ENCODE results near the gene LYRM9.

LYRM9 gene

DNA sequence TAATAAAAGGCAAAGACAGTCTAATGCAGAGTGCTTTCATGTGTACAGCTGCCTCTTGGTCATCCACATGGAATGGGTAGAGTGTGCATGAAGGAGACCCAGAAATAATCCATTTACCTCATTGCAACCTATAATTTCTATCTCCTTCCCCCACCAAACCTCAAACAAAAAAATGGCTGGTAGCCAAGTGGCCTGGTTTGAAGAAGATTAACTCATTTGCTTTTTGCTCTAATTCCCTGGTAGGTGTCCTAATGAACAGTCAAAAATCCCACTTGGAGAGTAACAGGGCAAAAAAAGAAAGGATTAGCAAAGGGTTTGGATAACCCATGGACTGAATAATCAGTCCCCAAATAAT is 13.0 kb upstream of the LYRM9 start:
- no peak overlapping the region for H3K27ac ChIP-seq
- H3K36me3 ChIP-seq = no peaks in the 10 kb centered on the region
- no peaks in the 10 kb centered on the region for H3K9me3 ChIP-seq
- H3K4me1 ChIP-seq = no peaks in the 10 kb centered on the region
- H3K4me3 ChIP-seq = no peak overlapping the region
- DNase-seq = no peak
- intact Hi-C loops (cut with DNase I; ENCODE audit: low total_unique reads) = no loop called here
- TF ChIP-seq, protein P1, sequence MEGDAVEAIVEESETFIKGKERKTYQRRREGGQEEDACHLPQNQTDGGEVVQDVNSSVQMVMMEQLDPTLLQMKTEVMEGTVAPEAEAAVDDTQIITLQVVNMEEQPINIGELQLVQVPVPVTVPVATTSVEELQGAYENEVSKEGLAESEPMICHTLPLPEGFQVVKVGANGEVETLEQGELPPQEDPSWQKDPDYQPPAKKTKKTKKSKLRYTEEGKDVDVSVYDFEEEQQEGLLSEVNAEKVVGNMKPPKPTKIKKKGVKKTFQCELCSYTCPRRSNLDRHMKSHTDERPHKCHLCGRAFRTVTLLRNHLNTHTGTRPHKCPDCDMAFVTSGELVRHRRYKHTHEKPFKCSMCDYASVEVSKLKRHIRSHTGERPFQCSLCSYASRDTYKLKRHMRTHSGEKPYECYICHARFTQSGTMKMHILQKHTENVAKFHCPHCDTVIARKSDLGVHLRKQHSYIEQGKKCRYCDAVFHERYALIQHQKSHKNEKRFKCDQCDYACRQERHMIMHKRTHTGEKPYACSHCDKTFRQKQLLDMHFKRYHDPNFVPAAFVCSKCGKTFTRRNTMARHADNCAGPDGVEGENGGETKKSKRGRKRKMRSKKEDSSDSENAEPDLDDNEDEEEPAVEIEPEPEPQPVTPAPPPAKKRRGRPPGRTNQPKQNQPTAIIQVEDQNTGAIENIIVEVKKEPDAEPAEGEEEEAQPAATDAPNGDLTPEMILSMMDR (IDR thresholded peaks at IDR 0.05) = no peak
- H3K27me3 ChIP-seq = peaks cover 0 to 13% of the 10 kb centered on the region in 2 donors

- TF ChIP-seq, protein P1 (IDR thresholded peaks at IDR 0.05) = no peak
- Histone ChIP-seq H3K27ac (no peak overlapping the region), H3K27me3 (peaks cover 0 to 13% of the 10 kb centered on the region in 2 donors), H3K4me1 (no peaks in the 10 kb centered on the region), H3K36me3 (no peaks in the 10 kb centered on the region), H3K9me3 (no peaks in the 10 kb centered on the region), H3K4me3 (no peak overlapping the region)
- intact Hi-C loops (cut with DNase I; ENCODE audit: low total_unique reads) = no loop called here
- no peak for DNase-seq
Measured at GRCh38 chr17:27905447-27906225, 12.5 kb upstream of the LYRM9 start.

GRCh38 chr17:27904534-27905446 is 11.6 kb upstream of the LYRM9 start:
- H3K27ac ChIP-seq = no peak overlapping the region
- H3K4me1 ChIP-seq = no peaks in the 10 kb centered on the region
- intact Hi-C loops (cut with DNase I; ENCODE audit: low total_unique reads) = no loop called here
- no peaks in the 10 kb centered on the region for H3K36me3 ChIP-seq
- H3K9me3 ChIP-seq = no peaks in the 10 kb centered on the region
- DNase-seq = no peak
- TF ChIP-seq, protein P1 (IDR thresholded peaks at IDR 0.05) = no peak
- H3K27me3 ChIP-seq = peaks cover 0 to 13% of the 10 kb centered on the region in 2 donors
- H3K4me3 ChIP-seq = no peak overlapping the region

DNA sequence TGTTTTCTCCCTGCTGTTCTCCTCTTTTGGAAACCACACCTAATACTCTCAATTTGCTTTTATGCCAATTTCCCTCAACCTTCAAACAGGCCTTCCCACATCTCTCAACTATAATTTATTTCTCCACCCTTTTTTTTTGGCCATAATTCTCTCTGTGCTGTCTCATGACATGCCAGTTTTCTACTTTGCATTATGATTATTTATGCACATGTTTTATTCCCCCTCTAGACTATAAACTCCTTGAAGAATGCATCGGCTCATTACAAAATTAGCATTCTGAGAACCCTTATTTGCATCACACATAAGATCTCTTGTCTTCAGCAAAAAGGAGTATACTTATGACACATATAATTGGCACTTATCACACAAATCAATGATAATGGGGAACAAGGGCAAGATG is 10.9 kb upstream of the LYRM9 start:
- Histone ChIP-seq H3K4me3 (no peak overlapping the region), H3K4me1 (no peaks in the 10 kb centered on the region), H3K9me3 (no peaks in the 10 kb centered on the region), H3K27me3 (peaks cover 0 to 13% of the 10 kb centered on the region in 2 donors), H3K27ac (no peak overlapping the region), H3K36me3 (no peaks in the 10 kb centered on the region)
- TF ChIP-seq, protein P1 (IDR thresholded peaks at IDR 0.05) = no peak
- DNase-seq = no peak
- intact Hi-C loops (cut with DNase I; ENCODE audit: low total_unique reads) = no loop called here

DNA sequence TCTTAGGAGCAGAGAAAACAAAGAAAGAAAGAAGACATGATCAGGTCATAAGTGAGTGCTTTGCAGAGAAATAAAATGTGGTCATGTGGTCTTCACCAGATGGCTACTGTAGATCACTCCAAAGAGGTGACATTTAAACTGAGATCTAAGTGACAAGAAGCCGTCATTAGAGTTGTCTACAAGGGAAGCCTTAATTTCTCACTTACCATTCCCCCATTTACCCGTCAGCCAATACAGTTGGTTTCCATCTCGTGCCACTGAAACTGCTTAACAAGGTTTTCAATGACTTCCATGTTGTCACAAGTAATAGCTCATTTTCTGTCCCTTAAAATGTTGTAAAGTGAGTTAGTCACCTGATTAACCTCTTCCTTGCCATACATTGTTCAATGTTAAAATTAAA is 6.4 kb upstream of the LYRM9 start:
- peaks cover 0 to 13% of the 10 kb centered on the region in 2 donors for H3K27me3 ChIP-seq
- DNase-seq = no peak
- intact Hi-C loops (cut with DNase I; ENCODE audit: low total_unique reads) = no loop called here
- no peak overlapping the region for H3K4me3 ChIP-seq
- TF ChIP-seq, protein P1 (IDR thresholded peaks at IDR 0.05) = no peak
- no peaks in the 10 kb centered on the region for H3K36me3 ChIP-seq
- no peaks in the 10 kb centered on the region for H3K4me1 ChIP-seq
- no peaks in the 10 kb centered on the region for H3K9me3 ChIP-seq
- no peak overlapping the region for H3K27ac ChIP-seq
